ENCODE data around the gene PKIG. TPM values are rescaled to one million over a fixed set of nuclear protein-coding genes. Genes with fewer than 3 reads are reported as not detected.

Gene PKIG
- total and polyA plus RNA-seq, 2 experiments from 2014 or later: 29.7 to 33.2 TPM

DNA sequence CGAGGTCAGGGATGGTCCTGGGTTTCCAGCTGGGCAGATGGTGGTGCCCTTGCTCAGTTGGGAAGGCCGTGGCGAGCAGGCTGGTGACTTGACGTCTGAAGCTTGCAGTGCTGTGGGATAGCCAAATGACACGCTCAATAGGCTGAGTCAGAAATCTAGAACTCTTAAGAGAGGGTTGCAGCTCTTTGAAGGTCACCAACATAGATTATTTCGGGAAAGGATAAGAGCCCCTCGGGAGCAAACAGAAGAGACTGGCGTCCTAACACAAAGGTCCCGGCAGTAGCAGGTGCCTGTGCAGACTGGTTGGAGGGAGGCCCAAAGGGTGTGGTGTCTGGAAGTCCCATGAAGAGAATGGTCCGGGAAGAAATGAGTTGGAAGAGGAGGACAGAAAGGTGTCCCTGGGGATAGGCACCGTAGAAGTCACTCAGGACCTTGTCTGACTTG, 18.4 kb downstream of the PKIG start (continued):
- TF ChIP-seq, protein P1, sequence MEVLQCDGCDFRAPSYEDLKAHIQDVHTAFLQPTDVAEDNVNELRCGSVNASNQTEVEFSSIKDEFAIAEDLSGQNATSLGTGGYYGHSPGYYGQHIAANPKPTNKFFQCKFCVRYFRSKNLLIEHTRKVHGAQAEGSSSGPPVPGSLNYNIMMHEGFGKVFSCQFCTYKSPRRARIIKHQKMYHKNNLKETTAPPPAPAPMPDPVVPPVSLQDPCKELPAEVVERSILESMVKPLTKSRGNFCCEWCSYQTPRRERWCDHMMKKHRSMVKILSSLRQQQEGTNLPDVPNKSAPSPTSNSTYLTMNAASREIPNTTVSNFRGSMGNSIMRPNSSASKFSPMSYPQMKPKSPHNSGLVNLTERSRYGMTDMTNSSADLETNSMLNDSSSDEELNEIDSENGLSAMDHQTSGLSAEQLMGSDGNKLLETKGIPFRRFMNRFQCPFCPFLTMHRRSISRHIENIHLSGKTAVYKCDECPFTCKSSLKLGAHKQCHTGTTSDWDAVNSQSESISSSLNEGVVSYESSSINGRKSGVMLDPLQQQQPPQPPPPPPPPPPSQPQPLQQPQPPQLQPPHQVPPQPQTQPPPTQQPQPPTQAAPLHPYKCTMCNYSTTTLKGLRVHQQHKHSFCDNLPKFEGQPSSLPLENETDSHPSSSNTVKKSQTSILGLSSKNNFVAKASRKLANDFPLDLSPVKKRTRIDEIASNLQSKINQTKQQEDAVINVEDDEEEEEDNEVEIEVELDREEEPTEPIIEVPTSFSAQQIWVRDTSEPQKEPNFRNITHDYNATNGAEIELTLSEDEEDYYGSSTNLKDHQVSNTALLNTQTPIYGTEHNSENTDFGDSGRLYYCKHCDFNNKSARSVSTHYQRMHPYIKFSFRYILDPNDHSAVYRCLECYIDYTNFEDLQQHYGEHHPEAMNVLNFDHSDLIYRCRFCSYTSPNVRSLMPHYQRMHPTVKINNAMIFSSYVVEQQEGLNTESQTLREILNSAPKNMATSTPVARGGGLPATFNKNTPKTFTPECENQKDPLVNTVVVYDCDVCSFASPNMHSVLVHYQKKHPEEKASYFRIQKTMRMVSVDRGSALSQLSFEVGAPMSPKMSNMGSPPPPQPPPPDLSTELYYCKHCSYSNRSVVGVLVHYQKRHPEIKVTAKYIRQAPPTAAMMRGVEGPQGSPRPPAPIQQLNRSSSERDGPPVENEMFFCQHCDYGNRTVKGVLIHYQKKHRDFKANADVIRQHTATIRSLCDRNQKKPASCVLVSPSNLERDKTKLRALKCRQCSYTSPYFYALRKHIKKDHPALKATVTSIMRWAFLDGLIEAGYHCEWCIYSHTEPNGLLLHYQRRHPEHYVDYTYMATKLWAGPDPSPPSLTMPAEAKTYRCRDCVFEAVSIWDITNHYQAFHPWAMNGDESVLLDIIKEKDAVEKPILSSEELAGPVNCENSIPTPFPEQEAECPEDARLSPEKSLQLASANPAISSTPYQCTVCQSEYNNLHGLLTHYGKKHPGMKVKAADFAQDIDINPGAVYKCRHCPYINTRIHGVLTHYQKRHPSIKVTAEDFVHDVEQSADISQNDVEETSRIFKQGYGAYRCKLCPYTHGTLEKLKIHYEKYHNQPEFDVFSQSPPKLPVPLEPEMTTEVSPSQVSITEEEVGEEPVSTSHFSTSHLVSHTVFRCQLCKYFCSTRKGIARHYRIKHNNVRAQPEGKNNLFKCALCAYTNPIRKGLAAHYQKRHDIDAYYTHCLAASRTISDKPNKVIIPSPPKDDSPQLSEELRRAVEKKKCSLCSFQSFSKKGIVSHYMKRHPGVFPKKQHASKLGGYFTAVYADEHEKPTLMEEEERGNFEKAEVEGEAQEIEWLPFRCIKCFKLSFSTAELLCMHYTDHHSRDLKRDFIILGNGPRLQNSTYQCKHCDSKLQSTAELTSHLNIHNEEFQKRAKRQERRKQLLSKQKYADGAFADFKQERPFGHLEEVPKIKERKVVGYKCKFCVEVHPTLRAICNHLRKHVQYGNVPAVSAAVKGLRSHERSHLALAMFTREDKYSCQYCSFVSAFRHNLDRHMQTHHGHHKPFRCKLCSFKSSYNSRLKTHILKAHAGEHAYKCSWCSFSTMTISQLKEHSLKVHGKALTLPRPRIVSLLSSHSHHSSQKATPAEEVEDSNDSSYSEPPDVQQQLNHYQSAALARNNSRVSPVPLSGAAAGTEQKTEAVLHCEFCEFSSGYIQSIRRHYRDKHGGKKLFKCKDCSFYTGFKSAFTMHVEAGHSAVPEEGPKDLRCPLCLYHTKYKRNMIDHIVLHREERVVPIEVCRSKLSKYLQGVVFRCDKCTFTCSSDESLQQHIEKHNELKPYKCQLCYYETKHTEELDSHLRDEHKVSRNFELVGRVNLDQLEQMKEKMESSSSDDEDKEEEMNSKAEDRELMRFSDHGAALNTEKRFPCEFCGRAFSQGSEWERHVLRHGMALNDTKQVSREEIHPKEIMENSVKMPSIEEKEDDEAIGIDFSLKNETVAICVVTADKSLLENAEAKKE (CRISPR knock-in tag; IDR thresholded peaks at IDR 0.05): no peak
- no peak for TF ChIP-seq POLR2AphosphoS5 (IDR thresholded peaks at IDR 0.05; ENCODE audit: low read depth)
- TF ChIP-seq ZNF114 (CRISPR knock-in tag; IDR thresholded peaks at IDR 0.05): no peak
- no peak for TF ChIP-seq CREB1 (CRISPR knock-in tag; IDR thresholded peaks at IDR 0.05; ENCODE audit: low read depth)
- no peak for TF ChIP-seq STAT1 (IDR thresholded peaks at IDR 0.05; ENCODE audit: unreplicated experiment)
- TF ChIP-seq ZNF331 (CRISPR knock-in tag; IDR thresholded peaks at IDR 0.05; ENCODE audit: low read depth): no peak
- TF ChIP-seq, protein P2, sequence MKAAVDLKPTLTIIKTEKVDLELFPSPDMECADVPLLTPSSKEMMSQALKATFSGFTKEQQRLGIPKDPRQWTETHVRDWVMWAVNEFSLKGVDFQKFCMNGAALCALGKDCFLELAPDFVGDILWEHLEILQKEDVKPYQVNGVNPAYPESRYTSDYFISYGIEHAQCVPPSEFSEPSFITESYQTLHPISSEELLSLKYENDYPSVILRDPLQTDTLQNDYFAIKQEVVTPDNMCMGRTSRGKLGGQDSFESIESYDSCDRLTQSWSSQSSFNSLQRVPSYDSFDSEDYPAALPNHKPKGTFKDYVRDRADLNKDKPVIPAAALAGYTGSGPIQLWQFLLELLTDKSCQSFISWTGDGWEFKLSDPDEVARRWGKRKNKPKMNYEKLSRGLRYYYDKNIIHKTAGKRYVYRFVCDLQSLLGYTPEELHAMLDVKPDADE (IDR thresholded peaks at IDR 0.05): no peak
- TF ChIP-seq, protein P3, sequence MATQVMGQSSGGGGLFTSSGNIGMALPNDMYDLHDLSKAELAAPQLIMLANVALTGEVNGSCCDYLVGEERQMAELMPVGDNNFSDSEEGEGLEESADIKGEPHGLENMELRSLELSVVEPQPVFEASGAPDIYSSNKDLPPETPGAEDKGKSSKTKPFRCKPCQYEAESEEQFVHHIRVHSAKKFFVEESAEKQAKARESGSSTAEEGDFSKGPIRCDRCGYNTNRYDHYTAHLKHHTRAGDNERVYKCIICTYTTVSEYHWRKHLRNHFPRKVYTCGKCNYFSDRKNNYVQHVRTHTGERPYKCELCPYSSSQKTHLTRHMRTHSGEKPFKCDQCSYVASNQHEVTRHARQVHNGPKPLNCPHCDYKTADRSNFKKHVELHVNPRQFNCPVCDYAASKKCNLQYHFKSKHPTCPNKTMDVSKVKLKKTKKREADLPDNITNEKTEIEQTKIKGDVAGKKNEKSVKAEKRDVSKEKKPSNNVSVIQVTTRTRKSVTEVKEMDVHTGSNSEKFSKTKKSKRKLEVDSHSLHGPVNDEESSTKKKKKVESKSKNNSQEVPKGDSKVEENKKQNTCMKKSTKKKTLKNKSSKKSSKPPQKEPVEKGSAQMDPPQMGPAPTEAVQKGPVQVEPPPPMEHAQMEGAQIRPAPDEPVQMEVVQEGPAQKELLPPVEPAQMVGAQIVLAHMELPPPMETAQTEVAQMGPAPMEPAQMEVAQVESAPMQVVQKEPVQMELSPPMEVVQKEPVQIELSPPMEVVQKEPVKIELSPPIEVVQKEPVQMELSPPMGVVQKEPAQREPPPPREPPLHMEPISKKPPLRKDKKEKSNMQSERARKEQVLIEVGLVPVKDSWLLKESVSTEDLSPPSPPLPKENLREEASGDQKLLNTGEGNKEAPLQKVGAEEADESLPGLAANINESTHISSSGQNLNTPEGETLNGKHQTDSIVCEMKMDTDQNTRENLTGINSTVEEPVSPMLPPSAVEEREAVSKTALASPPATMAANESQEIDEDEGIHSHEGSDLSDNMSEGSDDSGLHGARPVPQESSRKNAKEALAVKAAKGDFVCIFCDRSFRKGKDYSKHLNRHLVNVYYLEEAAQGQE (IDR thresholded peaks at IDR 0.05; ENCODE audit: unreplicated experiment): no peak
- TF ChIP-seq, protein P4, sequence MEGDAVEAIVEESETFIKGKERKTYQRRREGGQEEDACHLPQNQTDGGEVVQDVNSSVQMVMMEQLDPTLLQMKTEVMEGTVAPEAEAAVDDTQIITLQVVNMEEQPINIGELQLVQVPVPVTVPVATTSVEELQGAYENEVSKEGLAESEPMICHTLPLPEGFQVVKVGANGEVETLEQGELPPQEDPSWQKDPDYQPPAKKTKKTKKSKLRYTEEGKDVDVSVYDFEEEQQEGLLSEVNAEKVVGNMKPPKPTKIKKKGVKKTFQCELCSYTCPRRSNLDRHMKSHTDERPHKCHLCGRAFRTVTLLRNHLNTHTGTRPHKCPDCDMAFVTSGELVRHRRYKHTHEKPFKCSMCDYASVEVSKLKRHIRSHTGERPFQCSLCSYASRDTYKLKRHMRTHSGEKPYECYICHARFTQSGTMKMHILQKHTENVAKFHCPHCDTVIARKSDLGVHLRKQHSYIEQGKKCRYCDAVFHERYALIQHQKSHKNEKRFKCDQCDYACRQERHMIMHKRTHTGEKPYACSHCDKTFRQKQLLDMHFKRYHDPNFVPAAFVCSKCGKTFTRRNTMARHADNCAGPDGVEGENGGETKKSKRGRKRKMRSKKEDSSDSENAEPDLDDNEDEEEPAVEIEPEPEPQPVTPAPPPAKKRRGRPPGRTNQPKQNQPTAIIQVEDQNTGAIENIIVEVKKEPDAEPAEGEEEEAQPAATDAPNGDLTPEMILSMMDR (conservative IDR thresholded peaks at IDR 0.05; ENCODE audit: low read depth in 2 of 2): no peak
- TF ChIP-seq EZH2phosphoT487 (IDR thresholded peaks at IDR 0.05; ENCODE audit: unreplicated experiment): no peak

All from GM23338 (cell line).